ENCODE data around the gene NF1.

DNA sequence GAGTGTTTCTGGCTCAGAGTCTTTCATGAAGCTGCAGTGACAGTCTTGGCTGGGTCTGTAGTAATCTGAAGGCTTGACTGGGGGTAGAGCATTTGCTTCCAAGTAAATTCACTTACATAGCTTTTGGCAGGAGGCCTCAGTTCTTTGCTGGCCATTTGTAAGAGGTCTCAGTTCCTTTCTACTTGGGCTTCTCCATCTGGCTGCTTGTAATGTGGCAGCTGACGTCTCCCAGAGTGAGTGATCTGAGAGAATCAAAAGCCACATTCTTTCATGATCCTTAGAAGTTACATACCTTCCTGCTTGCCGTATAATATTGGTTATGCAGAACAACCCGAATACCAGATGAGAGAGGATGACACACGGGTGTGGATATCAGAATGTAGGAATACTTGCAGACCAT lies 39.8 kb downstream of the NF1 start:
- no peak for TF ChIP-seq CTCF (IDR thresholded peaks at IDR 0.05; ENCODE audit: poor library complexity)
- TF ChIP-seq EZH2 (IDR thresholded peaks at IDR 0.05; ENCODE audit: borderline replicate concordance) = no peak
